Measurements from ENCODE around the gene PCARE. TPM values are rescaled to one million over a fixed set of nuclear protein-coding genes. Genes with fewer than 3 reads are reported as not detected.
"Not testable (repeated sequence)": the region's sequence is repeated elsewhere in the genome, so short reads cannot be mapped to it uniquely, and the experiment has no call there.

Gene PCARE
- under 1 TPM in 10 of 12 donors, not detected in 2; 0.04 to 0.53 (median 0.16) TPM for polyA plus RNA-seq (ENCODE audit: insufficient read length in 12 of 12)
- long read RNA-seq, donor 1 = 0 reads
- long read RNA-seq, donor 2 = 0 reads
- long read RNA-seq, donor 3 = 0 reads
- long read RNA-seq, donor 4 = 0 reads
- long read RNA-seq, donor 5 = 0 reads
- long read RNA-seq, donor 6 = 0 reads
- long read RNA-seq, donor 7 = 0 reads
- long read RNA-seq, donor 8 = 0 reads
- long read RNA-seq, donor 9 = 0 reads
- long read RNA-seq, donor 10 = 0 reads
- long read RNA-seq, donor 11 = 0 reads

GRCh38 chr2:29074411-29074810 is at the start of gene PCARE:
Gene PCARE, minus strand, starts transcription at chr2:29074523. Its CDS starts 262 bp downstream, at chr2:29074261.
- DNase-seq = no peak

GRCh38 chr2:29123617-29124349 is 49.5 kb upstream of the PCARE start:
- DNase-seq = no peak

GRCh38 chr2:29120846-29121245 is 46.5 kb upstream of the PCARE start:
- DNase-seq = no peak

- DNase-seq = no peak
Measured at GRCh38 chr2:29119211-29119610, 44.9 kb upstream of the PCARE start.

- DNase-seq = no peak
Measured at GRCh38 chr2:29117636-29118303, 43.4 kb upstream of the PCARE start.

- peak; percentile 30 for DNase-seq
Measured at GRCh38 chr2:29115797-29116781, 41.8 kb upstream of the PCARE start.

- peak; percentile 31 for DNase-seq
Measured at GRCh38 chr2:29114946-29115609, 40.8 kb upstream of the PCARE start, which contains the start of gene CLIP4. Gene CLIP4, plus strand, starts transcription at chr2:29115415. Its CDS starts 5,974 bp downstream, at chr2:29121389.

- no peak for DNase-seq
Measured at GRCh38 chr2:29114586-29114945, 40.2 kb upstream of the PCARE start.

GRCh38 chr2:29113891-29114321 is 39.6 kb upstream of the PCARE start:
- no peak for DNase-seq

GRCh38 chr2:29113027-29113686 is 38.8 kb upstream of the PCARE start:
- DNase-seq = no peak

- no peak for DNase-seq
Measured at GRCh38 chr2:29112379-29112778, 38.1 kb upstream of the PCARE start.

GRCh38 chr2:29110916-29111535 is 36.7 kb upstream of the PCARE start:
- no peak for DNase-seq

- no peak for DNase-seq
Measured at GRCh38 chr2:29109246-29109645, 34.9 kb upstream of the PCARE start.

GRCh38 chr2:29108225-29108624 is 33.9 kb upstream of the PCARE start:
- DNase-seq = no peak

- not testable (repeated sequence) for DNase-seq
Measured at GRCh38 chr2:29107547-29107946, 33.2 kb upstream of the PCARE start.

- DNase-seq = no peak
Measured at GRCh38 chr2:29106980-29107388, 32.7 kb upstream of the PCARE start.

- DNase-seq = no peak
Measured at GRCh38 chr2:29106256-29106655, 31.9 kb upstream of the PCARE start.

GRCh38 chr2:29105375-29105774 is 31.1 kb upstream of the PCARE start:
- no peak for DNase-seq

- DNase-seq = no peak
Measured at GRCh38 chr2:29104688-29105087, 30.4 kb upstream of the PCARE start.

GRCh38 chr2:29100564-29100963 is 26.2 kb upstream of the PCARE start:
- no peak for DNase-seq
